ENCODE results near the gene GLI3.

GLI3 gene

GRCh38 chr7:41930538-41931262 lies 306.3 kb downstream of the GLI3 start:
- H3K4me3 ChIP-seq (ENCODE audit: low read depth, low read length), result no peak overlapping the region
- DNase-seq (ENCODE audit: low read depth, low spot score), result no peak

DNA sequence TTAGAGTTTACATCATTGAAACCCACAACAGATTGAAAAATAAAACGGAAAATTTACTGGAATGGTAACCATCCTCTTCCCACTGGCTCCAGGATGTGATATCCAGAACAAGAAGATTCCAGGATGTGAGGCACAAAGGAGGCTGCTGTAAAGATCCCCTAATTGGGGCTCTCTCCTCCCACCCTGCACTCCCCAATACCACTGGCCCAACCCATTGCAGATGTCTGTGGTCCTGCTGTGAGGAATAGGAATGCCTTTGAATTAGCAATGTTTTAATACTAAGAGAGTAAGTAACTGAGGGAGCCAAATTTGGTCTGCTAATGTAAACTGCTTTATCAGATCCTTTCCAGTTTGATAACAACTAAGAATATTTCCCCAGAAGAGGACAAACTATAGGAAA lies 308.2 kb downstream of the GLI3 start:
- in situ Hi-C loops (cut with HindIII; ENCODE audit: low sequenced_read_pairs), result no loop called here
- DNase-seq (ENCODE audit: low read depth, low spot score), result no peak
- H3K4me3 ChIP-seq (ENCODE audit: low read depth, low read length), result no peak overlapping the region
- TF ChIP-seq, protein P1, sequence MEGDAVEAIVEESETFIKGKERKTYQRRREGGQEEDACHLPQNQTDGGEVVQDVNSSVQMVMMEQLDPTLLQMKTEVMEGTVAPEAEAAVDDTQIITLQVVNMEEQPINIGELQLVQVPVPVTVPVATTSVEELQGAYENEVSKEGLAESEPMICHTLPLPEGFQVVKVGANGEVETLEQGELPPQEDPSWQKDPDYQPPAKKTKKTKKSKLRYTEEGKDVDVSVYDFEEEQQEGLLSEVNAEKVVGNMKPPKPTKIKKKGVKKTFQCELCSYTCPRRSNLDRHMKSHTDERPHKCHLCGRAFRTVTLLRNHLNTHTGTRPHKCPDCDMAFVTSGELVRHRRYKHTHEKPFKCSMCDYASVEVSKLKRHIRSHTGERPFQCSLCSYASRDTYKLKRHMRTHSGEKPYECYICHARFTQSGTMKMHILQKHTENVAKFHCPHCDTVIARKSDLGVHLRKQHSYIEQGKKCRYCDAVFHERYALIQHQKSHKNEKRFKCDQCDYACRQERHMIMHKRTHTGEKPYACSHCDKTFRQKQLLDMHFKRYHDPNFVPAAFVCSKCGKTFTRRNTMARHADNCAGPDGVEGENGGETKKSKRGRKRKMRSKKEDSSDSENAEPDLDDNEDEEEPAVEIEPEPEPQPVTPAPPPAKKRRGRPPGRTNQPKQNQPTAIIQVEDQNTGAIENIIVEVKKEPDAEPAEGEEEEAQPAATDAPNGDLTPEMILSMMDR (IDR thresholded peaks at IDR 0.05; ENCODE audit: low read depth, low read length), result no peak

More at GRCh38 chr7:41930538-41931262, 306.3 kb downstream of the GLI3 start:
- in situ Hi-C loops (cut with HindIII; ENCODE audit: low sequenced_read_pairs), result no loop called here
- TF ChIP-seq, protein P1 (IDR thresholded peaks at IDR 0.05; ENCODE audit: low read depth, low read length), result no peak

DNA sequence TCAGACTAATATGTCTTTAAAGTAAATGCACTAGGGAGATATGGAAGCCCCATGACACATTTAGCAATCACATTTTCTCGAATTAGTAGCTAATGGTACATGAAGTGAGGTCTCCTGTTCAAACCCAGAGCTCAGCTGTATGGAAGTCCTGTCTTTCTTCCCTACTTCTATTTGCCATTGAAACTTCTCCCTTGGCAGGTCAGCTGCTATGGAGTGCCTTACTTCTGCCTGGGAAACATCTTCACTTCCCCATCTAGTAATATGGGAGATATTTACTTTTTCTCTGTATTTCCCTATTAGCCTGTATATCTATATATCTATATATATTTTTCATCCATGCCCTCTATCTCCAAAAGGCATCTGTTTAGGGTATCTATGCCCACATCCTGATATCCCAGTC lies 308.8 kb downstream of the GLI3 start:
- no peak overlapping the region for H3K4me3 ChIP-seq (ENCODE audit: low read depth, low read length)
- in situ Hi-C loops (cut with HindIII; ENCODE audit: low sequenced_read_pairs), result no loop called here
- TF ChIP-seq, protein P1 (IDR thresholded peaks at IDR 0.05; ENCODE audit: low read depth, low read length), result no peak
- no peak for DNase-seq (ENCODE audit: low read depth, low spot score)

DNA sequence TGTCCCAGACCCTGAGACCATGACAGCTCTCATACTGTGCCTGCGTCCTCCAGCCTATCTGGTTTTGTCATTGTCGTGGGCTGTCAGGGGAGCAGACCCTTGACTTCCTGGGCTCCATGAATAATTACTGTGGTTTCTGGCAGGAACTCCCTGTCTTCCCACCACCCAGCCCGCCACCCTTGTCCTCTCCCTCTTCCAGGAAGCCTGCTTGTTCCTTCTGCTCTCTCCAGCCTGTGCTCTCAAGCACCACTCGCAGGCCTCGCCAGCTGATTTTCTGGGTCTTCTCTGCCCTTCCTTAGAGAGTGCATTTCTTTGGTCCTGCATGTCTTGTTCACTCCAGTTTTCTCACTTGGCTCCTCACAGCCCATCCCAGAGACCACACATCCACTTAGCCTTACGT lies 309.6 kb downstream of the GLI3 start:
- in situ Hi-C loops (cut with HindIII; ENCODE audit: low sequenced_read_pairs), result no loop called here
- no peak overlapping the region for H3K4me3 ChIP-seq (ENCODE audit: low read depth, low read length)
- no peak for DNase-seq (ENCODE audit: low read depth, low spot score)
- TF ChIP-seq, protein P1 (IDR thresholded peaks at IDR 0.05; ENCODE audit: low read depth, low read length), result no peak

DNA sequence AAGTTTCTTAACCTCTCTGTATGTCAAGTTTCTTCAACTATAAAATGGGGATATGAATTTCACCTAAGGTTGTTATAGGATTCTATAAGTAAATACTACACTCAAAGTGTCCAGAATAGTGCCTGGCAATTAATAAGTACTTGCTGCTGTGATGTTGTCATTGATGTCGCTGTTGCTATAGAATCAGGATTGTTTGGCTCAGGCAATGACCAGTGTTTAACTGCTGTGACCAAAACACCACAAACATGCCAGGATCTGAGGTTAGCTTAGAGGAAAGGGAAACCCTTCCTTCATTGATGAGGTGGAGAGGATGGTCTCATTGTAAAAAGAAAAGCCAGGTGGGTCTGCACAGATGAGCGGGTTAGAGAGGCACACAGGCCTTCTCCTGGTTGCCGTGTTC lies 311.1 kb downstream of the GLI3 start:
- TF ChIP-seq, protein P1 (IDR thresholded peaks at IDR 0.05; ENCODE audit: low read depth, low read length), result no peak
- in situ Hi-C loops (cut with HindIII; ENCODE audit: low sequenced_read_pairs), result no loop called here
- peak; percentile 34 for DNase-seq (ENCODE audit: low read depth, low spot score)
- no peak overlapping the region for H3K4me3 ChIP-seq (ENCODE audit: low read depth, low read length)

- no peak overlapping the region for H3K4me3 ChIP-seq (ENCODE audit: low read depth, low read length)
- in situ Hi-C loops (cut with HindIII; ENCODE audit: low sequenced_read_pairs), result no loop called here
- TF ChIP-seq, protein P1 (IDR thresholded peaks at IDR 0.05; ENCODE audit: low read depth, low read length), result no peak
- DNase-seq (ENCODE audit: low read depth, low spot score), result no peak
These were observed 312.2 kb downstream of the GLI3 start for GRCh38 chr7:41924796-41925195.

Measured in astrocyte of the spinal cord (primary cell).